ENCODE results near the gene CFAP65. TPM values are rescaled to one million over a fixed set of nuclear protein-coding genes. Genes with fewer than 3 reads are reported as not detected.

CFAP65 gene
- total RNA-seq, 1 donor from 2014 or later = not detected

DNA sequence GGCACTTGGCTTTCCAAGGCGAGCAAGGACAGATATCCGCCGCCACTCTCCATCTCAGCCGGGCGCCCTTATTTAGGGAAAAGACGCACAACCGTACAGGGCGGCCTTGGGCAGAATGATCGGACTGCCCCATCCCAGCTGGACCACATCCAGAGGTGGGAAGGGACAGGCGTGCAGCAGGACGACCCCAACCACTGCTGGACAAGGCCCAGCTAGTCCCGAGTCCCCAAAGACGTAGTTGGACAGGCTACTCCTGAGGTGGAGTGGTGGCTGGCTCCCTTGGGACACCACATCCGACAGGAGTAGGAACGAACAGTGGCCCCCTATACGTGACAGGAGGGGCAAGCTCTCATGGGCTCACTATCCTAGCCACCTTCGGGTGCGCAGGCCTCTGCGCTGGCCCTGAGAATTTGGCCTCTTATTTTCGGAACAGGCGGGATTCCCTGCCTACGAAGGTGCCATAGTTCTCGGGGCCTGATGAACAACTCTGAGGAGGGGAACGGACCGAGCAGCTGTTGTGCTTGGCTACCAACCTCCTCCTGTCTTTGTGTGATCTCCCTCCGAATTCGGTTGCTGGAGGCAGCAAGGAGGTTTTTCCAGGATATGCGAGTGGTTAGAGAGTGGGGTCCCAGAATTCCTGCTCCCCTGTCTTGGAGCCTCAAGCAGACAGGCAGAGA is 58.6 kb downstream of the CFAP65 start:
- peaks cover 32% of the 10 kb centered on the region for H3K4me1 Mint-ChIP-seq
- no peak overlapping the region for H3K27ac Mint-ChIP-seq
- H3K4me3 Mint-ChIP-seq = peak overlapping the region; percentile 47
- no peaks in the 10 kb centered on the region for H3K36me3 Mint-ChIP-seq
- TF ChIP-seq, protein P1, sequence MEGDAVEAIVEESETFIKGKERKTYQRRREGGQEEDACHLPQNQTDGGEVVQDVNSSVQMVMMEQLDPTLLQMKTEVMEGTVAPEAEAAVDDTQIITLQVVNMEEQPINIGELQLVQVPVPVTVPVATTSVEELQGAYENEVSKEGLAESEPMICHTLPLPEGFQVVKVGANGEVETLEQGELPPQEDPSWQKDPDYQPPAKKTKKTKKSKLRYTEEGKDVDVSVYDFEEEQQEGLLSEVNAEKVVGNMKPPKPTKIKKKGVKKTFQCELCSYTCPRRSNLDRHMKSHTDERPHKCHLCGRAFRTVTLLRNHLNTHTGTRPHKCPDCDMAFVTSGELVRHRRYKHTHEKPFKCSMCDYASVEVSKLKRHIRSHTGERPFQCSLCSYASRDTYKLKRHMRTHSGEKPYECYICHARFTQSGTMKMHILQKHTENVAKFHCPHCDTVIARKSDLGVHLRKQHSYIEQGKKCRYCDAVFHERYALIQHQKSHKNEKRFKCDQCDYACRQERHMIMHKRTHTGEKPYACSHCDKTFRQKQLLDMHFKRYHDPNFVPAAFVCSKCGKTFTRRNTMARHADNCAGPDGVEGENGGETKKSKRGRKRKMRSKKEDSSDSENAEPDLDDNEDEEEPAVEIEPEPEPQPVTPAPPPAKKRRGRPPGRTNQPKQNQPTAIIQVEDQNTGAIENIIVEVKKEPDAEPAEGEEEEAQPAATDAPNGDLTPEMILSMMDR (IDR thresholded peaks at IDR 0.05; ENCODE audit: unreplicated experiment) = no peak
- peaks cover 92% of the 10 kb centered on the region for H3K27me3 Mint-ChIP-seq (ENCODE audit: low read depth)
- H3K9me3 Mint-ChIP-seq = no peaks in the 10 kb centered on the region
- no peak for DNase-seq (ENCODE audit: low spot score in 2 of 2, unreplicated experiment in 2 of 2)

DNA sequence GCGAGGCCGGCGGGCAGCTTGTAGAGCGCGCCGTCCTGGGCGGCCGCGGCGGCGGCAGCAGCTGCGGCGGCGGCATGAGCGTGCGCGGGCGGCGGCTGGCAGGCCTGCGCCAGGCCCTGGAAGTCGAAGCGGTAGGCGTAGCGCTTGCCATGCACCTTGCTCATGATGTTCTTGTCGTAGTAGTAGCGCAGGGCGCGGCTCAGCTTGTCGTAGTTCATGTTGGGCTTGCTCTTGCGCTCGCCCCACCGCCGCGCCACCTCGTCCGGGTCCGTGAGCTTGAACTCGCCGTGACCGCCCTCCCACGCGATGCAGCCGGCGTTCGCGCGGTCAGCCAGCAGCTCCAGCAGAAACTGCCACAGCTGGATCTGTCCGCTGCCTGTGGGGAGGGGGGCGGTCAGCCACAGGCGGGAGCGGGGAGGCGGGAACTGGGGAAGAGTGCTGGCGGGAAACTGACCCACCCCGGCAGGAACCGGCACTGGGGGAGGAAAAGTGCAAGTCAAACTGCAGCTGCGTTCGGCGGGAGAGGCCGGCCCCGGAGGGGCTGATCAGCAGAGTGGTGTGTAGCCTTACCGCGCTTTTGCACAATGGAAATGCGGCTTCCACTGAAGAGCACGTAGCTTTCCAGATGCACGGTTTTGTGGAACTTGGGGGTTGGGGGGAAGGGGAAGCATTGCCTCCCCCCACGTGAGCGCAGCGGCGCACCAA is 59.3 kb downstream of the CFAP65 start:
- Mint-ChIP-seq H3K27ac (no peak overlapping the region), H3K4me1 (peaks cover 32% of the 10 kb centered on the region), H3K36me3 (no peaks in the 10 kb centered on the region), H3K4me3 (peak overlapping the region; percentile 47), H3K27me3 (ENCODE audit: low read depth) (peaks cover 92% of the 10 kb centered on the region), H3K9me3 (no peaks in the 10 kb centered on the region)
- TF ChIP-seq, protein P1 (IDR thresholded peaks at IDR 0.05; ENCODE audit: unreplicated experiment) = no peak
- no peak for DNase-seq (ENCODE audit: low spot score in 2 of 2, unreplicated experiment in 2 of 2)

DNA sequence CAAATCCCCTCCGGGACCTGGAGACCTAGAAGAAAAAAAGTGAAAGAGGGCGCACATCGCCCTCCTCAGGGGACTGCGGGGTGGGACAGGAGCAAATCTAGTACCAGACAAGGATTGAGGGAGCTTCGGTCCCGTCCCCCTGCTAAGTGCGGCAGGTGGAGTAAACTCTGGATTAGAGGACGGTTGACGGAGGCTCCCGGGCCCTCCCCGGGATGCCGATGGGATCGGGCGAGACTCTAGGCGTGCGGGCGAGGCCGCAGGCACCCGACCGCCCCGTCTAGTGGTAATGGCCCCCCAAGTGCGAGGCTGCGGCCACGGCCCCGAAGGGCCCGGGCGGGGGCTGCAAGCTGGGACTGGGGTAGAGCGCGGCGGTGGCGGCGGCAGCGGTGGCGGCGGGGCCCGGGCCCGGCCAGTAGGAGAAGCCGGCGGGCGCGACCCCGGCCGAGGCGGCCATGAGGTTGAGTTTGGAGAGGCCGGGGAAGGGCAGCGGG is 59.9 kb downstream of the CFAP65 start:
- peak overlapping the region; percentile 50 for H3K4me3 Mint-ChIP-seq
- H3K27ac Mint-ChIP-seq = no peak overlapping the region
- H3K27me3 Mint-ChIP-seq (ENCODE audit: low read depth) = peaks cover 92% of the 10 kb centered on the region
- peaks cover 32% of the 10 kb centered on the region for H3K4me1 Mint-ChIP-seq
- DNase-seq (ENCODE audit: low spot score in 2 of 2, unreplicated experiment in 2 of 2) = no peak
- no peaks in the 10 kb centered on the region for H3K36me3 Mint-ChIP-seq
- H3K9me3 Mint-ChIP-seq = no peaks in the 10 kb centered on the region
- TF ChIP-seq, protein P1 (IDR thresholded peaks at IDR 0.05; ENCODE audit: unreplicated experiment) = no peak

DNA sequence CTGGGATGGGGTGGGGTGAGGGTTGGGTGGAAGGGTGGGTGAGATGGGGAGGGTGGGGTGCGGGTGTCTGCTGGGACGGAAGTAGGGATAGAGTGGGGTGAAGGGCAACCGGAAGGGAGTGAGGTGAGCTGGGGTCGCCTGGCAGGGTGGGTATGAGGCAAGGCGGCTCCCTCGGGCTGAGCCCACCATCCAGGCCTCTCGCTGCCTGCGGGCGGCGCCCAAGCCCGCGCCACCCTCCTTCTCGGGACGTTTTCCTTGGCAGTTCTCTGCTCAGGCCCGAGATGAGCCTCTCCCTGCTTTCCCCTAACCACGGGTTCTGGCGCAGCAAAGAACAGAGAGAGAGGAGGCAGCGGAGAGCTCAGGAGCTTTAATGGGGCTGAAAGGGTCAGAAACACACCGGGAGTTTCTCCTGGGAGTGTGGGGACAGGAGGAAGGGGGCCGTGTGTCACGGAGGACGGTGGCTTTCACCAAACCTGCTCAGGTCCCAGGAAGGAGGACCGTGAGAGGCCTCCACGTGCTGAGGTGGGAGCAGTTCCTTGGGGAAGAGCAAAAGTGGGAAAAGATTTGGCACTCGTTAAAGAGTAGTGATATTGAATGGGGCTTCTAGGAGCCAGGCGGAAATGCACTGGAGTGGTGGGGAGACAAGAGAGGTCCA is 60.5 kb downstream of the CFAP65 start:
- peak overlapping the region; percentile 50 for H3K4me3 Mint-ChIP-seq
- TF ChIP-seq, protein P1 (IDR thresholded peaks at IDR 0.05; ENCODE audit: unreplicated experiment) = no peak
- H3K36me3 Mint-ChIP-seq = no peaks in the 10 kb centered on the region
- peaks cover 92% of the 10 kb centered on the region for H3K27me3 Mint-ChIP-seq (ENCODE audit: low read depth)
- DNase-seq (ENCODE audit: low spot score in 2 of 2, unreplicated experiment in 2 of 2) = no peak
- no peaks in the 10 kb centered on the region for H3K9me3 Mint-ChIP-seq
- H3K27ac Mint-ChIP-seq = no peak overlapping the region
- peaks cover 30% of the 10 kb centered on the region for H3K4me1 Mint-ChIP-seq

DNA sequence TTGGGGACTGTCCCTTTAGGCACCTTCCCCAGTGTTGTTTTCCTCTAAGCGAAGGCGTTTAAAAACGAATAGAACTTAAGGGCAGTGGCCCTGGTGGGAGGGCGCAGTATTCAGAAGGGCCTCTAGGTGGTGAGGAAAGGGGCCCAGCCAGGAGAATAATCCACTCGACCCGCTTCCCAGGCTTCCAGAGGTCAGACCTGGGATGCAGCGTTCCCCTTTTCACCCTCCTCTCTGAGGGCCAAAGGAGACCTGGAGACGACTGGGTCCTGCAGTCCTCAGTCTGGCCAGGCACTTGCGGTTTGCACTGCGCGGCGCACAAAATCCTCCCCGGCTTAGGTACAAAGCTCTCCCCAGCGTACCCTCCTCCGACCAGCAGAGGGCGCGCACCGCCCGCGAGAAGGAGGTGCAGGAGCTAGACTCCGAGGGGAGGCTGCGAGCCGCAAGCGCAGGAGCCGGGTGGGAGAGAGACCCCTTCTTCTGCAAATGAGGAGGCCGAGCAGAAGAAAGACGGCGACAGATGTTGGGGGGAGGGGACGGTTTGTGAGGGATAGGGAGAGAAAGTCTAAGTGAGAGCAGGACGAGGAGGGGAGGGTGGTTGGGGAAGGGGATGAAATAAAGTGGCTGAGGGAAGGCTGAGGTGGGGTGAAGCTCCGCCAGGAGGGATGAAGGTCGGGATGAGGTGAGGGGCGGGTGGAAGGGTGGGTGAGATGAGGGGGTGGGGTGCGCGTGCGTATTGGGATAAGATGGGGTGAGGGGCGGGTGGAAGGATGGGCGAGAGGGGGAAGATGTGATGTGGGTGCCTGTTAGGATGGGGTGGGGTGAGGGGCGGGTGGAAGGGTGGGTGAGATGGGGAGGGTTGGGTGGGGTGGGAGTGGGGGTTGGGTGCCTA is 61.2 kb downstream of the CFAP65 start:
- Mint-ChIP-seq H3K27ac (no peak overlapping the region), H3K36me3 (no peaks in the 10 kb centered on the region), H3K27me3 (ENCODE audit: low read depth) (peaks cover 94% of the 10 kb centered on the region), H3K4me3 (peak overlapping the region; percentile 37), H3K4me1 (peaks cover 24% of the 10 kb centered on the region), H3K9me3 (no peaks in the 10 kb centered on the region)
- peak; percentile 74 to 91 for DNase-seq (ENCODE audit: low spot score in 2 of 2, unreplicated experiment in 2 of 2)
- TF ChIP-seq, protein P1 (IDR thresholded peaks at IDR 0.05; ENCODE audit: unreplicated experiment) = peak; percentile 89
